Thyroid gland (tissue), 4 donors: ENCODE data around the gene BUD31. TPM values are rescaled to one million over a fixed set of nuclear protein-coding genes. Genes with fewer than 3 reads are reported as not detected.

ENCODE experiments used
- DNase-seq, 2 donors: peaks; one replicate each; pipeline ENCODE4 v3.0.0-alpha.2; 2019
- H3K27ac ChIP-seq, 3 donors: fragments of 200-600 bp; sonication (generic); 1 replicate in 2 of 3; 2 replicates in 1 of 3; pipeline ENCODE4 v1.5.1; 2016 to 2019; ENCODE audit warnings: mild to moderate bottlenecking in 1 of 3, moderate library complexity in 1 of 3
- H3K27me3 ChIP-seq: fragments of 200-600 bp; sonication (generic); one replicate; pipeline ENCODE4 v1.5.1; 2019
- H3K36me3 ChIP-seq, 2 donors: fragments of 200-600 bp; sonication (generic); one replicate each; pipeline ENCODE4 v1.5.1; 2016 to 2019
- H3K4me1 ChIP-seq, 2 donors: fragments of 200-600 bp; sonication (generic); one replicate each; pipeline ENCODE4 v1.5.1; 2017 to 2019
- H3K4me3 ChIP-seq, 3 donors: fragments of 200-600 bp; sonication (generic); replicated peaks in 1 of 3; 1 replicate in 2 of 3; 2 replicates in 1 of 3; pipeline ENCODE4 v1.5.1; 2016; ENCODE audit warnings: mild to moderate bottlenecking in 1 of 3
- H3K9me3 ChIP-seq: fragments of 200-600 bp; sonication (generic); one replicate; pipeline ENCODE4 v1.5.1; 2017
- CTCF ChIP-seq, 6 experiments: fragments of 200-600 bp in 3 of 6; fragments of 450-650 bp in 3 of 6; sonication (generic) in 3 of 6; IDR thresholded peaks; one replicate each; pipeline ENCODE4 v1.5.1; 2016 to 2019; ENCODE audit warnings: antibody characterized with exemption in 6 of 6, mild to moderate bottlenecking in 2 of 6, inconsistent platforms in 1 of 6, moderate library complexity in 1 of 6
- POLR2A ChIP-seq, 2 donors: fragments of 450-650 bp; IDR thresholded peaks; one replicate each; pipeline ENCODE4 v1.6.1; 2017; ENCODE audit warnings: antibody characterized with exemption in 2 of 2, mild to moderate bottlenecking in 2 of 2, moderate library complexity in 1 of 2
- WGBS, 2 donors: methylation state at CpG; one replicate each; pipeline ENCODE4 v1.1.5; 2017; 5-methylcytosine and 5-hydroxymethylcytosine counted together
- intact Hi-C: fragments of 100-400 bp; cut with DNase I; formaldehyde crosslinking; loops from one replicate; pipeline ENCODE4 v1.15.1; 2023
- total RNA-seq, 4 donors: library from RNA; depleted of rRNA; stranded (reverse); fragments of >200 nt; gene quantifications; one replicate each; pipeline ENCODE4 v1.2.3, GENCODE V29; 2016

The BUD31 gene
- total RNA-seq, 4 donors from 2014 or later: 41.9 to 89.1 (median 65.4) TPM

GRCh38 chr7:99396418-99397296 is 12.1 kb upstream of the BUD31 start:
- no peaks in the 10 kb centered on the region for H3K27me3 ChIP-seq
- H3K27ac ChIP-seq: no peak overlapping the region
- 80 to 87% methylated on average over 20 to 21 of the region's 21 CpGs for WGBS, 2 donors
- TF ChIP-seq CTCF (IDR thresholded peaks at IDR 0.05): no peak
- TF ChIP-seq POLR2A (IDR thresholded peaks at IDR 0.05): no peak
- peaks cover 6 to 19% of the 10 kb centered on the region in 2 donors for H3K4me1 ChIP-seq
- DNase-seq: no peak
- no peaks in the 10 kb centered on the region for H3K9me3 ChIP-seq
- H3K4me3 ChIP-seq: no peak overlapping the region
- H3K36me3 ChIP-seq: peaks cover 46 to 52% of the 10 kb centered on the region in 2 donors
- intact Hi-C loops: no loop called here

GRCh38 chr7:99397297-99397983 is 11.3 kb upstream of the BUD31 start:
- H3K27ac ChIP-seq: no peak overlapping the region
- no peak overlapping the region for H3K4me3 ChIP-seq
- no peak for DNase-seq
- no peaks in the 10 kb centered on the region for H3K9me3 ChIP-seq
- H3K36me3 ChIP-seq: peaks cover 52 to 53% of the 10 kb centered on the region in 2 donors
- intact Hi-C loops: no loop called here
- H3K27me3 ChIP-seq: no peaks in the 10 kb centered on the region
- peaks cover 3 to 16% of the 10 kb centered on the region in 2 donors for H3K4me1 ChIP-seq
- 81 to 95% methylated on average over 17 to 18 of the region's 18 CpGs for WGBS, 2 donors
- TF ChIP-seq POLR2A (IDR thresholded peaks at IDR 0.05) (no peak), CTCF (IDR thresholded peaks at IDR 0.05) (no peak)

GRCh38 chr7:99398891-99399445 is 9.8 kb upstream of the BUD31 start:
- WGBS, 2 donors: 71 to 84% methylated on average over 5 of the region's 5 CpGs
- no peaks in the 10 kb centered on the region for H3K27me3 ChIP-seq
- TF ChIP-seq POLR2A (IDR thresholded peaks at IDR 0.05): no peak
- H3K9me3 ChIP-seq: no peaks in the 10 kb centered on the region
- peaks cover 57 to 61% of the 10 kb centered on the region in 2 donors for H3K36me3 ChIP-seq
- intact Hi-C loops: no loop called here
- H3K4me3 ChIP-seq: no peak overlapping the region
- DNase-seq: no peak
- H3K4me1 ChIP-seq: peaks cover 0 to 7% of the 10 kb centered on the region in 2 donors
- no peak overlapping the region for H3K27ac ChIP-seq

- H3K36me3 ChIP-seq: peaks cover 61 to 62% of the 10 kb centered on the region in 2 donors
- peak; percentile 63 to 67 for DNase-seq
- intact Hi-C loops: no loop called here
- H3K4me3 ChIP-seq: no peak overlapping the region
- H3K4me1 ChIP-seq: peaks cover 0 to 9% of the 10 kb centered on the region in 2 donors
- H3K27me3 ChIP-seq: no peaks in the 10 kb centered on the region
- H3K9me3 ChIP-seq: no peaks in the 10 kb centered on the region
- TF ChIP-seq POLR2A (IDR thresholded peaks at IDR 0.05): no peak
- no peak for TF ChIP-seq CTCF (IDR thresholded peaks at IDR 0.05)
- no peak overlapping the region for H3K27ac ChIP-seq
- WGBS, 2 donors: 55 to 62% methylated on average over 6 of the region's 6 CpGs
Observed at GRCh38 chr7:99399597-99399996, 9.2 kb upstream of the BUD31 start.

- Histone ChIP-seq H3K36me3 (peaks cover 32 to 44% of the 10 kb centered on the region in 2 donors), H3K9me3 (no peaks in the 10 kb centered on the region), H3K4me1 (peaks cover 15 to 28% of the 10 kb centered on the region in 2 donors), H3K27ac (no peak overlapping the region), H3K4me3 (no peak overlapping the region), H3K27me3 (no peaks in the 10 kb centered on the region)
- TF ChIP-seq CTCF (IDR thresholded peaks at IDR 0.05): no peak
- no peak for TF ChIP-seq POLR2A (IDR thresholded peaks at IDR 0.05)
- intact Hi-C loops: loop anchor here (10.0 kb wide), 2 partner anchors 78 to 358 kb away; partner anchors contain the start of gene ARPC1A
- 94 to 97% methylated on average over 3 of the region's 3 CpGs for WGBS, 2 donors
- no peak for DNase-seq
Observed at GRCh38 chr7:99402854-99403253, 5.9 kb upstream of the BUD31 start.
